Colon (tissue), 2 donors: ENCODE data around the gene COL4A2.

Experiments
- FAIRE-seq: peaks from 2 replicates; lab custom pipeline; 2012; peaks lifted over from hg19 to GRCh38; lab: Jason Lieb, UNC
- donor health status: control.
- donor health status: control.

Gene COL4A2

GRCh38 chr13:110562036-110562597, 255.0 kb downstream of the COL4A2 start:
- no peak for FAIRE-seq
